ENCODE measurements around the gene ITPRID2. TPM values are rescaled to one million over a fixed set of nuclear protein-coding genes. Genes with fewer than 3 reads are reported as not detected.

ITPRID2 gene
- total and polyA plus RNA-seq, 2 of the 4 experiments (the other 2 are of a cell fraction) = 74.1 to 187 TPM

DNA sequence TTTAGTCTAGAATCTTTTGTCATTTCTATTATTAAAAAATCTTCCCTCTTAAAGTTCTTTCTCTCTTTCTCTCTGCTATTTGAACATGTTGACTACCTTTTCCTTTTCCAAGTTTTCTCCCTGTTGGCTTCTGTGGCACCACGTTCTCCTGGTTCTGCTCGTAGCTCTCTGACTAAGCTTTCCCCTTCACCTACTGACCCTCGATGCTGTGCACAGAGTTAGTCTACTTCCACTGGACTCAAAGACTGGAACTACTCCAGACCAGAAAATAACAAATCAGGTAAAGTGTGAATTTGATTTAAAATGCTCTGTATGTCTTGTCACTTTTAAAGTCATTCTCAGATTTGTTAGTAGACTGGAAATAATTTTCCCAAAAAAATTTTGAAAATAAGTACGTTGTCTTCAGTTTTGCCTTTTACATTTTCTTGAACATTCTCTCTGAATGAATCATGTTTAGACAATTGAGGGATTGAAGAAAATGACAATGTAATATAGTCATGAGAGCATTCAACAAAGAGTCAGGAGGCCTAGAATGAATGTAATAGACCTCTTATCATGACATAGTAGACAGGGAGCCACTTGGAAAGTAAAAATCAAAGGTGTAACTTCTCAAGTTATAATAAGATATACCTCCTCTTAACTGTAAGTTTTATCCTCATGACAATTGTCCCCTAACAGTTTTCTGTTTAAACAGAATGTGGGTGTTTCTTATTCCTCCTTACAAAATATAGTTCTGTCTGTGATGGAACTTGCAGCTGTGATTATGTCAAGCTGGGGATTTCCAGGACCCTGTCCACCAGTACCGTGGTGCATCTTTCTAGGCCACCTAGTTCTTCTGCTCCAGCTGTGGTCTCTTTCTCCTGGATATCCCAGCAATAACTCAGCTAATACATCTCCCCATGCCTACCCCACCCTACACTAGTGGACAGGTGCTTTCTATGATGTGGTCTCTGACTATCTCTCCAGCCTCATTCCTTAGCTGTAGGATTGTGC is 25.5 kb downstream of the ITPRID2 start:
- ATAC-seq (ENCODE audit: low read depth) (peak; percentile 54), DNase-seq (peak; percentile 69)
- ChIA-PET CTCF (interaction anchor here (0.8 kb wide), 1 partner anchor 13 kb away, joined by 4 read pairs; no protein-coding TSS in a partner anchor), POLR2A (ENCODE audit: unreplicated experiment) (no interaction called here)
- peak overlapping the region; percentile 24; the same call in 1 of the 2 replicates for H3K4ac ChIP-seq (ENCODE audit: low read depth, low read length)
- H2AFZ ChIP-seq (replicated peaks; ENCODE audit: low read length, poor library complexity) = no peak overlapping the region
- H4K91ac ChIP-seq (ENCODE audit: insufficient read depth, low read depth, low read length) = 0 out of 2 replicates have a peak overlapping the region, but pooled peaks have one; percentile 9
- TF ChIP-seq SMC3 (IDR thresholded peaks at IDR 0.05; ENCODE audit: low read depth, low read length) (no peak), RFX5 (IDR thresholded peaks at IDR 0.05; ENCODE audit: low read depth, low read length) (no peak), MAFK (IDR thresholded peaks at IDR 0.05; ENCODE audit: low read depth, low read length) (no peak)
- no peak overlapping the region for H3K4me3 ChIP-seq (ENCODE audit: insufficient read depth, low read depth, low read length)
- peaks cover 14% of the 10 kb centered on the region for H3K9me1 ChIP-seq (ENCODE audit: insufficient read depth, low read length)
- no peak overlapping the region for H3K56ac ChIP-seq (ENCODE audit: extremely low read depth, insufficient read depth, low read length)
- BruUV-seq (replicated peaks) = no TSS peak
- no peak overlapping the region; the same call in 1 of the 2 replicates for H3K18ac ChIP-seq (ENCODE audit: low read depth, low read length)
- no peaks in the 10 kb centered on the region for H3K9me3 ChIP-seq (ENCODE audit: control insufficient read depth, insufficient read depth, low read length)
- H2AK9ac ChIP-seq (replicated peaks; ENCODE audit: low read depth, low read length, poor library complexity) = peak overlapping the region; percentile 37
- H2BK20ac ChIP-seq (ENCODE audit: low read depth, low read length) = peak overlapping the region; percentile 12; the same call in 1 of the 2 replicates
- no peak overlapping the region for H2BK15ac ChIP-seq (ENCODE audit: low read depth, low read length)
- H3K79me1 ChIP-seq (ENCODE audit: low read depth in 1 of 2, low read length in 2 of 2) = peaks cover 22 to 50% of the 10 kb centered on the region in 2 experiments
- no CpG with 5 or more reads among the region's 5 CpGs for WGBS, 2 experiments (ENCODE audit: extremely low coverage in 2 of 2, insufficient read length in 1 of 2)
- H2BK120ac ChIP-seq (ENCODE audit: low read depth, low read length) = no peak overlapping the region
- in situ Hi-C loops (cut with MboI; ENCODE audit: low sequenced_read_pairs) = loop anchor here (25.0 kb wide), 1 partner anchor 745 kb away; no protein-coding TSS in a partner anchor
- peaks cover 7% of the 10 kb centered on the region; the same call in 1 of the 2 replicates for H4K20me1 ChIP-seq (ENCODE audit: insufficient read depth, low read length)
- H2BK5ac ChIP-seq (ENCODE audit: low read depth, low read length, poor library complexity, severe bottlenecking) = peak overlapping the region; percentile 70
- peaks cover 36% of the 10 kb centered on the region for H3K36me3 ChIP-seq (ENCODE audit: control insufficient read depth, insufficient read depth, low read length)
- peak overlapping the region; percentile 52; the same call in 1 of the 2 replicates for H3K14ac ChIP-seq (replicated peaks; ENCODE audit: low read depth, low read length)
- intact Hi-C loops (cut with micrococcal nuclease) = loop anchor here (5.0 kb wide), 1 partner anchor 160 kb away; no protein-coding TSS in a partner anchor
- H4K5ac ChIP-seq (ENCODE audit: low read depth, low read length) = no peak overlapping the region
- dilution Hi-C loops (cut with HindIII; ENCODE audit: low sequenced_read_pairs, unreplicated experiment) = no loop called here
- no peaks in the 10 kb centered on the region for H3K27me3 ChIP-seq (ENCODE audit: control insufficient read depth, insufficient read depth, low read length)
- H3K27ac ChIP-seq (ENCODE audit: insufficient read depth, low read length) = peak overlapping the region; percentile 6; the same call in 1 of the 2 replicates
- no peak overlapping the region; the same call in 1 of the 2 replicates for H3K4me2 ChIP-seq (ENCODE audit: low read depth, low read length)
- H3K4me1 ChIP-seq (ENCODE audit: control insufficient read depth, insufficient read depth, low read length) = peaks cover 8% of the 10 kb centered on the region
- H2AK5ac ChIP-seq (ENCODE audit: low read depth, low read length) = peak overlapping the region; percentile 71
- H3K9ac ChIP-seq (ENCODE audit: low read depth, low read length) = no peak overlapping the region
- no peak overlapping the region; the same call in 1 of the 2 replicates for H3K23ac ChIP-seq (ENCODE audit: low read depth, low read length)
- H4K8ac ChIP-seq (ENCODE audit: low read depth in 2 of 2, low read length in 2 of 2) = peak overlapping the region in 1 of 2 experiments; percentile 26; a peak in 2 of 4 replicates

Data from IMR-90 (cell line).